IMR-90 (cell line): ENCODE data around the gene C13orf42. TPM values are rescaled to one million over a fixed set of nuclear protein-coding genes. Genes with fewer than 3 reads are reported as not detected.

ENCODE experiments used
- ATAC-seq: fragments of 200-7000 bp; cut with Tn5 transposase; 2 replicates; pipeline ENCODE4 v1.9.1; 2020; ENCODE audit warnings: low read depth, mild to moderate bottlenecking, moderate library complexity
- BruUV-seq: library from RNA; stranded (reverse); fragments of 400-500 nt; replicated peaks from 2 replicates; lab custom pipeline; 2021; lab: Mats Ljungman, UMichigan
- CTCF ChIA-PET: fragments of 300-600 bp; formaldehyde crosslinking; extraction: SDS; loops from one replicate; lab custom pipeline; 2021; ENCODE audit warnings: antibody characterized with exemption; lab: Yijun Ruan, JAX
- POLR2A ChIA-PET: fragments of 300-600 bp; sonication (Branson Sonifier 250); formaldehyde crosslinking; loops from one replicate; lab custom pipeline; 2022; ENCODE audit warnings: antibody characterized with exemption; ENCODE audit not compliant: unreplicated experiment; lab: Charles Lee
- DNase-seq: peaks from one replicate; pipeline ENCODE4 v3.0.0; 2013
- H2AFZ ChIP-seq: replicated peaks from 2 replicates; pipeline ENCODE3; 2013; ENCODE audit warnings: low read length, mild to moderate bottlenecking; ENCODE audit not compliant: poor library complexity
- H2AK5ac ChIP-seq: 2 replicates; pipeline ENCODE4 v1.6.1; 2013; ENCODE audit warnings: low read depth, low read length, inconsistent platforms
- H2AK9ac ChIP-seq: replicated peaks from 2 replicates; pipeline ENCODE3; 2013; ENCODE audit warnings: mild to moderate bottlenecking, low read depth, low read length, moderate library complexity; ENCODE audit not compliant: poor library complexity
- H2BK120ac ChIP-seq: 2 replicates; pipeline ENCODE4 v1.6.1; 2013; ENCODE audit warnings: low read depth, low read length, inconsistent platforms
- H2BK15ac ChIP-seq: 3 replicates; pipeline ENCODE4 v1.6.1; 2013; ENCODE audit warnings: low read depth, low read length, inconsistent platforms
- H2BK20ac ChIP-seq: 2 replicates; pipeline ENCODE4 v1.6.1; 2013; ENCODE audit warnings: low read depth, mild to moderate bottlenecking, inconsistent platforms, low read length, moderate library complexity
- H2BK5ac ChIP-seq: 2 replicates; pipeline ENCODE4 v1.6.1; 2013; ENCODE audit warnings: mild to moderate bottlenecking, low read depth, low read length, inconsistent platforms; ENCODE audit not compliant: poor library complexity, severe bottlenecking
- H3K14ac ChIP-seq: replicated peaks from 2 replicates; pipeline ENCODE4 v1.6.1; 2013; ENCODE audit warnings: low read depth, low read length, inconsistent platforms
- H3K18ac ChIP-seq: 2 replicates; pipeline ENCODE4 v1.6.1; 2013; ENCODE audit warnings: low read depth, low read length, control low read depth
- H3K23ac ChIP-seq: 2 replicates; pipeline ENCODE4 v1.6.1; 2013; ENCODE audit warnings: low read depth, low read length, inconsistent platforms
- H3K27ac ChIP-seq: 2 replicates; pipeline ENCODE4 v1.5.1; 2013; ENCODE audit warnings: mild to moderate bottlenecking, control low read depth, low read length; ENCODE audit not compliant: insufficient read depth
- H3K27me3 ChIP-seq: 2 replicates; pipeline ENCODE4 v1.6.1; 2013; ENCODE audit warnings: low read length; ENCODE audit not compliant: control insufficient read depth, insufficient read depth
- H3K36me3 ChIP-seq: 2 replicates; pipeline ENCODE4 v1.6.1; 2013; ENCODE audit warnings: low read length, mixed read lengths; ENCODE audit not compliant: control insufficient read depth, insufficient read depth
- H3K4ac ChIP-seq: 2 replicates; pipeline ENCODE4 v1.6.1; 2013; ENCODE audit warnings: low read depth, low read length, inconsistent platforms
- H3K4me1 ChIP-seq: 2 replicates; pipeline ENCODE4 v1.6.1; 2013; ENCODE audit warnings: low read length, mixed read lengths; ENCODE audit not compliant: control insufficient read depth, insufficient read depth
- H3K4me2 ChIP-seq: 2 replicates; pipeline ENCODE4 v1.6.1; 2013; ENCODE audit warnings: low read depth, mild to moderate bottlenecking, control low read depth, low read length, moderate library complexity
- H3K4me3 ChIP-seq: 2 replicates; pipeline ENCODE4 v1.5.1; 2013; ENCODE audit warnings: low read depth, mild to moderate bottlenecking, control low read depth, low read length, moderate library complexity; ENCODE audit not compliant: insufficient read depth
- H3K56ac ChIP-seq: 2 replicates; pipeline ENCODE4 v1.6.1; 2013; ENCODE audit warnings: low read length, inconsistent platforms; ENCODE audit not compliant: insufficient read depth; ENCODE audit errors: extremely low read depth
- H3K79me1 ChIP-seq, 2 experiments: 2 replicates each; pipeline ENCODE4 v1.6.1; 2013; ENCODE audit warnings: low read length in 2 of 2, inconsistent platforms in 1 of 2, low read depth in 1 of 2
- H3K9ac ChIP-seq: 2 replicates; pipeline ENCODE4 v1.6.1; 2013; ENCODE audit warnings: low read depth, low read length, control low read depth
- H3K9me1 ChIP-seq: 2 replicates; pipeline ENCODE4 v1.6.1; 2013; ENCODE audit warnings: low read length, inconsistent platforms; ENCODE audit not compliant: insufficient read depth
- H3K9me3 ChIP-seq: 2 replicates; pipeline ENCODE4 v1.6.1; 2013; ENCODE audit warnings: low read length; ENCODE audit not compliant: control insufficient read depth, insufficient read depth
- H4K20me1 ChIP-seq: 2 replicates; pipeline ENCODE4 v1.6.1; 2013; ENCODE audit warnings: low read length, inconsistent platforms; ENCODE audit not compliant: insufficient read depth
- H4K5ac ChIP-seq: 2 replicates; pipeline ENCODE4 v1.6.1; 2013; ENCODE audit warnings: mild to moderate bottlenecking, low read depth, low read length, control low read depth
- H4K8ac ChIP-seq, 2 experiments: 2 replicates each; pipeline ENCODE4 v1.6.1; 2013; ENCODE audit warnings: low read depth in 2 of 2, low read length in 2 of 2, control low read depth in 1 of 2, inconsistent platforms in 1 of 2
- H4K91ac ChIP-seq: 2 replicates; pipeline ENCODE4 v1.6.1; 2013; ENCODE audit warnings: low read depth, low read length, inconsistent platforms; ENCODE audit not compliant: insufficient read depth
- BHLHE40 ChIP-seq: fragments of 150-350 bp; IDR thresholded peaks from 2 replicates; pipeline ENCODE4 v1.6.1; 2016; ENCODE audit warnings: mild to moderate bottlenecking, low read depth, low read length
- CEBPB ChIP-seq: IDR thresholded peaks from 2 replicates; pipeline ENCODE4 v1.6.1; 2012; ENCODE audit warnings: low read depth, low read length, improper control_type of control experiment
- CHD1 ChIP-seq: IDR thresholded peaks from 2 replicates; pipeline ENCODE4 v1.6.1; 2012; ENCODE audit warnings: low read depth, low read length, improper control_type of control experiment
- CTCF ChIP-seq: conservative IDR thresholded peaks from 2 replicates; pipeline ENCODE4 v1.5.1; 2012; ENCODE audit warnings: mild to moderate bottlenecking, low read depth, low read length, improper control_type of control experiment
- FOS ChIP-seq: fragments of 150-350 bp; IDR thresholded peaks from 2 replicates; pipeline ENCODE4 v1.6.1; 2016; ENCODE audit warnings: low read depth, low read length
- MAZ ChIP-seq: IDR thresholded peaks from 2 replicates; pipeline ENCODE4 v1.6.1; 2012; ENCODE audit warnings: low read depth, mild to moderate bottlenecking, low read length, improper control_type of control experiment, moderate library complexity, borderline replicate concordance
- MXI1 ChIP-seq: IDR thresholded peaks from 2 replicates; pipeline ENCODE4 v1.6.1; 2012; ENCODE audit warnings: low read depth, mild to moderate bottlenecking, low read length, moderate library complexity, borderline replicate concordance
- NFE2L2 ChIP-seq: fragments of 150-350 bp; IDR thresholded peaks from 2 replicates; pipeline ENCODE4 v1.6.1; 2016; ENCODE audit warnings: low read depth, mild to moderate bottlenecking, low read length
- RAD21 ChIP-seq: IDR thresholded peaks from 2 replicates; pipeline ENCODE4 v1.6.1; 2012; ENCODE audit warnings: low read length, improper control_type of control experiment
- RCOR1 ChIP-seq: IDR thresholded peaks from 2 replicates; pipeline ENCODE4 v1.6.1; 2012; ENCODE audit warnings: mild to moderate bottlenecking, low read length, improper control_type of control experiment; ENCODE audit not compliant: insufficient replicate concordance
- RFX5 ChIP-seq: IDR thresholded peaks from 2 replicates; pipeline ENCODE4 v1.8.0; 2012; ENCODE audit warnings: low read depth, mild to moderate bottlenecking, low read length, moderate library complexity
- USF2 ChIP-seq: fragments of 150-350 bp; IDR thresholded peaks from 2 replicates; pipeline ENCODE4 v1.6.1; 2017; ENCODE audit warnings: mild to moderate bottlenecking, antibody characterized with exemption, low read length, low read depth
- WGBS, 2 experiments: methylation state at CpG; one replicate each; pipeline versions ENCODE4 v1.1.5 to v1.1.7; 2013; ENCODE audit warnings: missing lambda C conversion rate in 2 of 2; ENCODE audit not compliant: insufficient read length in 1 of 2; ENCODE audit errors: extremely low coverage in 2 of 2; 5-methylcytosine and 5-hydroxymethylcytosine counted together
- dilution Hi-C: fragments of 300-500 bp; cut with HindIII; formaldehyde crosslinking; loops from one replicate; pipeline ENCODE4 v1.14.3; 2018; ENCODE audit warnings: low sequenced_read_pairs; ENCODE audit not compliant: unreplicated experiment
- in situ Hi-C: fragments of 300-500 bp; cut with MboI; formaldehyde crosslinking; loops from 3 replicates; pipeline ENCODE4 v1.14.3; 2019; ENCODE audit warnings: low sequenced_read_pairs, inconsistent platforms, mixed read lengths
- intact Hi-C: fragments of 100-400 bp; cut with micrococcal nuclease; formaldehyde crosslinking; loops from 2 replicates; pipeline ENCODE4 v1.10.0; 2022
- polyA plus RNA-seq, 3 experiments: library from polyadenylated mRNA; depleted of rRNA; stranded (reverse); fragments of >200 nt; gene quantifications; 2 replicates each; pipeline ENCODE4 v1.2.3, GENCODE V29; 2012; ENCODE audit warnings: low replicate concordance in 1 of 3
- total RNA-seq: library from RNA; depleted of rRNA; stranded (reverse); fragments of >200 nt; gene quantifications from 2 replicates; pipeline ENCODE4 v1.2.3, GENCODE V29; 2012

Gene C13orf42
- total and polyA plus RNA-seq, 2 of the 4 experiments (the other 2 are of a cell fraction): not detected

DNA sequence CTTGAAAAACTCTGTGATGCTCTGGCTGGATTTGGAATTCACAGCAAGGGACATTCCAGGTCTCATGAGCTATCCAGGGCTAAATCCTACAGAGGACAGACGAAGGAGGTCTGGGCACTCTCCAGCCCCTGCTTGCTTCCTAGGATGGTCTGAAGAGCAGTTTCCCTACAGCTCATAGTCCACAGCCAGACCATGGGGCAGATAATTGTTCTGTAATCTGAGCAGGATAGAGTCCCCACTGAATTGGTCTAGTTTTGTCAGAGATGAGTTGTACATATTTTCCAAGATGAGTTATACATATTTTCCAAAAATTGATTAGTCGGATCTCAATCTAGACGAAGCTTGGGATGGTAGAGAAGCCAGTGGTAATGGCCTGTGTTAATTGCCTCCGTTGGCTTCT lies 75.6 kb downstream of the C13orf42 start:
- no TSS peak for BruUV-seq
- TF ChIP-seq MXI1 (no peak), CTCF (no peak), CHD1 (no peak), BHLHE40 (no peak), MAZ (no peak), NFE2L2 (no peak), FOS (no peak), CEBPB (no peak), RCOR1 (no peak), RAD21 (no peak), RFX5 (no peak), USF2 (no peak)
- CTCF ChIA-PET: interaction anchor here (0.6 kb wide), 1 partner anchor 21 kb away, joined by 7 read pairs; no protein-coding TSS in a partner anchor

More for the DNA sequence above, 75.6 kb downstream of the C13orf42 start:
- Histone ChIP-seq H2AK5ac (no peak overlapping the region), H3K9me1 (no peaks in the 10 kb centered on the region), H2BK15ac (no peak overlapping the region), H3K14ac (no peak overlapping the region), H3K36me3 (no peaks in the 10 kb centered on the region), H3K4me1 (no peaks in the 10 kb centered on the region), H3K79me1 (no peaks in the 10 kb centered on the region), H2BK5ac (no peak overlapping the region), H3K4me3 (no peak overlapping the region), H4K91ac (no peak overlapping the region), H2BK120ac (no peak overlapping the region), H4K8ac (no peak overlapping the region), H3K9ac (no peak overlapping the region), H4K5ac (no peak overlapping the region), H4K20me1 (no peaks in the 10 kb centered on the region), H3K9me3 (no peaks in the 10 kb centered on the region), H3K18ac (no peak overlapping the region), H3K4me2 (no peak overlapping the region), H3K56ac (no peak overlapping the region), H3K4ac (no peak overlapping the region), H3K27ac (no peak overlapping the region), H3K23ac (no peak overlapping the region), H3K27me3 (peaks cover 13% of the 10 kb centered on the region), H2AK9ac (no peak overlapping the region), H2BK20ac (no peak overlapping the region), H2AFZ (no peak overlapping the region)
- dilution Hi-C loops (no loop called here), in situ Hi-C loops (no loop called here), intact Hi-C loops (no loop called here)
- WGBS, 2 experiments: no CpG with 5 or more reads among the region's 4 CpGs
- ATAC-seq (no peak), DNase-seq (no peak)
- POLR2A ChIA-PET: no interaction called here
